WI38 (cell line): Measurements from ENCODE around the gene NTN1.

Experiments used
- H3K4me3 ChIP-seq: 2 replicates; pipeline ENCODE4 v1.5.1; 2011; ENCODE audit warnings: low read depth, mild to moderate bottlenecking, control low read depth, low read length
- CTCF ChIP-seq: IDR thresholded peaks from 2 replicates; pipeline ENCODE4 v1.5.1; 2012; ENCODE audit warnings: low read depth, mild to moderate bottlenecking, control low read depth, low read length

NTN1 gene

GRCh38 chr17:9247401-9247938 is 226.2 kb downstream of the NTN1 start:
- no peak for TF ChIP-seq CTCF
- H3K4me3 ChIP-seq: no peak overlapping the region

GRCh38 chr17:9249245-9249953 is 228.1 kb downstream of the NTN1 start:
- no peak overlapping the region for H3K4me3 ChIP-seq
- no peak for TF ChIP-seq CTCF

GRCh38 chr17:9251273-9251672 is 230.0 kb downstream of the NTN1 start:
- no peak for TF ChIP-seq CTCF

GRCh38 chr17:9253308-9253707 is 232.0 kb downstream of the NTN1 start:
- H3K4me3 ChIP-seq: no peak overlapping the region
- TF ChIP-seq CTCF: no peak

More at GRCh38 chr17:9251273-9251672, 230.0 kb downstream of the NTN1 start:
- H3K4me3 ChIP-seq: no peak overlapping the region

- H3K4me3 ChIP-seq: no peak overlapping the region
- no peak for TF ChIP-seq CTCF
Measured at GRCh38 chr17:9254841-9255240, 233.5 kb downstream of the NTN1 start.

GRCh38 chr17:9255833-9256232 is 234.5 kb downstream of the NTN1 start:
- no peak overlapping the region for H3K4me3 ChIP-seq

More at GRCh38 chr17:9255833-9256232, 234.5 kb downstream of the NTN1 start:
- no peak for TF ChIP-seq CTCF
